ENCODE results near the gene RPN1. TPM values are rescaled to one million over a fixed set of nuclear protein-coding genes. Genes with fewer than 3 reads are reported as not detected.

The RPN1 gene
- total and polyA plus RNA-seq, 2 of the 13 experiments (the other 11 are each of a cell fraction or from before 2014, with no cell fraction given), result 290 to 342 TPM

DNA sequence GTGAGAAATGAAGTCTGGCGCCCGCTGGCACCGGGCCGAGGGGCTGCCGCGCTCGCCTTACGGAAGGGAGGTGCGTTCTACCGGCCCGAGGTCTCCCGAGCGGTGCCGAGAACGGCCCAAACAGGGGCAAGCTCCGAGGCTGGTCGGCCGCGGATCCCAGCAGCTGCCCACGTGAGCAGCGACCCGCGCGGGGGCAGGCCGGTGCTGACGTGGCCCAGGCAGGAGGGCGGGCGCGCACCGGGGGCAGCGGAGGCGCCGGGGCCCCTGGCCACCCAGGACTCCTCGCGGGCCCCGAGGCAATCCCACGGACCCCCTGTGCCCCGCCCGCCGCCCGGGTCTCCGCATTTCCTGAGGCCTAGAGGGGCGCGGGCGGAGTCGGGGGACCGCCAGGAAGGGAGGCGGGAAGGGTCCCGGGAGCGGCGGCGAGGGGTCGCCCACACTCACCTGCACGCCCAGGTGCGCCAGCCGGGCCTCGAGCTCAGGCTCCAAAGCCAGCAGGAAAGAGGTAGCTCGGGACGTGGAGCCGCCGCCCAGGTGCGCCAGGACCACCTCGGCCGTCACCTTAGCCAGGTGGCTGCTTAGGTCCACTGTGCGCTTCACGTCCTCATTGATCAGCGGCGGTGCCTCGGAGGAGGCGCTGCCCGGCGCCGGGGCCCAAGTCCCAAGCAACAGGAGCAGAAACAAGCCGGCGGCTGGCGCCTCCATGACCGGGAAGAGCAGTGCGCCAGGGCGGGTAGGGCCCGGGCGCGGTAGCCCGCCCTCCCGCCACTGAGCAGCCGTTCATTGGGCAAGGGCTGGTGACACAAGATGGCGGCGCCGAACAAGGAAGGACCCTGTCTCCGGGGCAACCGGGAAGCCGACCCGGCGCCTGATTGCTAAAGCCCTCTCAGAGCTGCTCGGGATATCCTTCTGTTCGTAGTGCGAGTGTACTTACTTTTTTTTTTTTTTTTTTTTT is at the start of gene RPN1 (continued):
- TF ChIP-seq SMC3 (IDR thresholded peaks at IDR 0.05; ENCODE audit: low read length), result no peak
- TF ChIP-seq, protein P1, sequence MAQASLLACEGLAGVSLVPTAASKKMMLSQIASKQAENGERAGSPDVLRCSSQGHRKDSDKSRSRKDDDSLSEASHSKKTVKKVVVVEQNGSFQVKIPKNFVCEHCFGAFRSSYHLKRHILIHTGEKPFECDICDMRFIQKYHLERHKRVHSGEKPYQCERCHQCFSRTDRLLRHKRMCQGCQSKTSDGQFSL (CRISPR knock-in tag; IDR thresholded peaks at IDR 0.05), result no peak
- no peak for TF ChIP-seq TBP (CRISPR knock-in tag; IDR thresholded peaks at IDR 0.05)
- TF ChIP-seq FOSL2 (CRISPR knock-in tag; IDR thresholded peaks at IDR 0.05), result peak; percentile 12; the same call in 1 of the 2 replicates

DNA sequence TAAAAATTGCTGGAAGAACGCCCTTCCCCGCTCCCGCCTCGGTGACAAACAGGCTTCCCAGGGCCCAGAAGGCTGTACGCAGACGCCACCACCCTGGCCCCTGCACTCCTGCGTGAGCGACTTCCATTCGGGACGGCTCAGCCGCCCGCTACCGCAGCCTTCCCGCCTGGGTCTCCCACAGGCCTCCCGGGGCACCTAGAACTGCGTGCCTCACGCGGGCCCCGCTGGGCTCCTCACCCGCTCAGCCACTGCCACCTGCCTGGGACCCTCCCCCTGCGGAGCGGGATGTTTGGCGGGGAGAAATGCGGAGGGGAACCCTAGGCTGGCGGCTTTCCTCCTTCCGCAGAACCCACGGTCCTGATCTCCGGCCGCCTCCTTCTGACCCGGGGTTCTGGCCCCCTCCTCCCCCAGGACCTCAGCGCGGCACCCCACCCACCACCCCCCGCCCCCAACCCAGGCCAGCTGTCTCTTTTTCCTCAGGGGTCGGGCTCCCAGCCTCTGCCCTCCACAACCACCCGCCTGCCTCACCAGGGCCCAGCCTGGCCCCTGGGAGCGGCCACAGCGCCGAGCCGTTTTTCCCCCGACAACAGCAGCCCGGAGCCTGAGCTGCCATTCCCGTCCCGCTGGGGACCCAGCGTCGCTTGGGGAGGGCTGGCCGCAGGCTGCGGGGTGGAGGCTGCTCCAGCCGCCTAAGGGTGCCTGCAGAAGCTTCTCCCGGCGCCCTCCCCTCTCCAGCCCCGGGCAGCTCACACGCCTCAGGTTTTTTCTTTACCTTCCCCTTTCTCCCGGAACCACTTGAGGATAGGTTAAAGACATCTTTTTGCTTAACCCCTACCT is 47.8 kb upstream of the RPN1 start:
- DNase-seq (ENCODE audit: low spot score) (no peak), FAIRE-seq (no peak), ATAC-seq (peak; percentile 89)
- POLR2A ChIA-PET, result no interaction called here
- BruUV-seq (replicated peaks), result no TSS peak
- peak overlapping the region; percentile 82 for H3K4me2 ChIP-seq (ENCODE audit: low read depth, low read length)
- no peaks in the 10 kb centered on the region for H3K9me3 ChIP-seq (ENCODE audit: low read length)
- H2AFZ ChIP-seq (ENCODE audit: low read length), result no peak overlapping the region
- intact Hi-C loops (cut with micrococcal nuclease; ENCODE audit: unreplicated experiment) (no loop called here), in situ Hi-C loops (cut with HindIII; ENCODE audit: extremely low pct_ligation_motif_present, low pct_unique_long_range_greater_than_20kb) (no loop called here)
- H3K4me3 ChIP-seq (replicated peaks in 1 of 3; ENCODE audit: insufficient read depth in 1 of 3, low read depth in 2 of 3, low read length in 3 of 3), result peak overlapping the region in 2 of 3 experiments; percentile 48 to 68; a peak in 4 of 6 replicates
- no peaks in the 10 kb centered on the region for H4K20me1 ChIP-seq (ENCODE audit: insufficient read depth, low read length)
- CTCF ChIA-PET (ENCODE audit: low intra/inter-chr PET ratio, low total read pairs), result no interaction called here
- H3K79me2 ChIP-seq (ENCODE audit: insufficient read depth, low read length), result no peaks in the 10 kb centered on the region
- H3K27ac ChIP-seq (ENCODE audit: extremely low read length, insufficient read depth, low read length), result no peak overlapping the region
- H3K27me3 ChIP-seq (ENCODE audit: control insufficient read depth in 1 of 2, insufficient read depth in 2 of 2, low read length in 2 of 2), result peaks cover 0 to 9% of the 10 kb centered on the region in 2 experiments; a peak in 1 of 5 replicates
- no peaks in the 10 kb centered on the region for H3K36me3 ChIP-seq (replicated peaks in 1 of 2; ENCODE audit: control insufficient read depth in 1 of 2, insufficient read depth in 2 of 2, low read length in 2 of 2)
- H3K9ac ChIP-seq (ENCODE audit: insufficient read depth, low read depth, low read length), result no peak overlapping the region
- peaks cover 5% of the 10 kb centered on the region for H3K4me1 ChIP-seq (ENCODE audit: insufficient read depth, low read length)
- 58% methylated on average over 30 of the region's 53 CpGs for WGBS (ENCODE audit: low lambda C conversion rate)
- TF ChIP-seq HNRNPLL (IDR thresholded peaks at IDR 0.05; ENCODE audit: low read depth, low read length, poor library complexity, severe bottlenecking) (peak; percentile 60), ZNF776 (CRISPR knock-in tag; IDR thresholded peaks at IDR 0.05) (0 out of 2 replicates have a peak, but pooled peaks have one; percentile 47), BORCS8-MEF2B (CRISPR knock-in tag; IDR thresholded peaks at IDR 0.05) (no peak), POGZ (CRISPR knock-in tag; IDR thresholded peaks at IDR 0.05) (peak; percentile 32; the same call in 1 of the 2 replicates), CHCHD3 (CRISPR knock-in tag; IDR thresholded peaks at IDR 0.05) (no peak), ZBTB38 (CRISPR knock-in tag; IDR thresholded peaks at IDR 0.05) (peak; percentile 55; the same call in 1 of the 2 replicates)
- TF ChIP-seq, protein P2, sequence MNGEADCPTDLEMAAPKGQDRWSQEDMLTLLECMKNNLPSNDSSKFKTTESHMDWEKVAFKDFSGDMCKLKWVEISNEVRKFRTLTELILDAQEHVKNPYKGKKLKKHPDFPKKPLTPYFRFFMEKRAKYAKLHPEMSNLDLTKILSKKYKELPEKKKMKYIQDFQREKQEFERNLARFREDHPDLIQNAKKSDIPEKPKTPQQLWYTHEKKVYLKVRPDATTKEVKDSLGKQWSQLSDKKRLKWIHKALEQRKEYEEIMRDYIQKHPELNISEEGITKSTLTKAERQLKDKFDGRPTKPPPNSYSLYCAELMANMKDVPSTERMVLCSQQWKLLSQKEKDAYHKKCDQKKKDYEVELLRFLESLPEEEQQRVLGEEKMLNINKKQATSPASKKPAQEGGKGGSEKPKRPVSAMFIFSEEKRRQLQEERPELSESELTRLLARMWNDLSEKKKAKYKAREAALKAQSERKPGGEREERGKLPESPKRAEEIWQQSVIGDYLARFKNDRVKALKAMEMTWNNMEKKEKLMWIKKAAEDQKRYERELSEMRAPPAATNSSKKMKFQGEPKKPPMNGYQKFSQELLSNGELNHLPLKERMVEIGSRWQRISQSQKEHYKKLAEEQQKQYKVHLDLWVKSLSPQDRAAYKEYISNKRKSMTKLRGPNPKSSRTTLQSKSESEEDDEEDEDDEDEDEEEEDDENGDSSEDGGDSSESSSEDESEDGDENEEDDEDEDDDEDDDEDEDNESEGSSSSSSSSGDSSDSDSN (CRISPR knock-in tag; IDR thresholded peaks at IDR 0.05), result peak; percentile 32; the same call in 1 of the 2 replicates
- TF ChIP-seq, protein P3, sequence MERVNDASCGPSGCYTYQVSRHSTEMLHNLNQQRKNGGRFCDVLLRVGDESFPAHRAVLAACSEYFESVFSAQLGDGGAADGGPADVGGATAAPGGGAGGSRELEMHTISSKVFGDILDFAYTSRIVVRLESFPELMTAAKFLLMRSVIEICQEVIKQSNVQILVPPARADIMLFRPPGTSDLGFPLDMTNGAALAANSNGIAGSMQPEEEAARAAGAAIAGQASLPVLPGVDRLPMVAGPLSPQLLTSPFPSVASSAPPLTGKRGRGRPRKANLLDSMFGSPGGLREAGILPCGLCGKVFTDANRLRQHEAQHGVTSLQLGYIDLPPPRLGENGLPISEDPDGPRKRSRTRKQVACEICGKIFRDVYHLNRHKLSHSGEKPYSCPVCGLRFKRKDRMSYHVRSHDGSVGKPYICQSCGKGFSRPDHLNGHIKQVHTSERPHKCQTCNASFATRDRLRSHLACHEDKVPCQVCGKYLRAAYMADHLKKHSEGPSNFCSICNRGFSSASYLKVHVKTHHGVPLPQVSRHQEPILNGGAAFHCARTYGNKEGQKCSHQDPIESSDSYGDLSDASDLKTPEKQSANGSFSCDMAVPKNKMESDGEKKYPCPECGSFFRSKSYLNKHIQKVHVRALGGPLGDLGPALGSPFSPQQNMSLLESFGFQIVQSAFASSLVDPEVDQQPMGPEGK (CRISPR knock-in tag; IDR thresholded peaks at IDR 0.05), result peak; percentile 19; the same call in 1 of the 2 replicates
- TF ChIP-seq, protein P4, sequence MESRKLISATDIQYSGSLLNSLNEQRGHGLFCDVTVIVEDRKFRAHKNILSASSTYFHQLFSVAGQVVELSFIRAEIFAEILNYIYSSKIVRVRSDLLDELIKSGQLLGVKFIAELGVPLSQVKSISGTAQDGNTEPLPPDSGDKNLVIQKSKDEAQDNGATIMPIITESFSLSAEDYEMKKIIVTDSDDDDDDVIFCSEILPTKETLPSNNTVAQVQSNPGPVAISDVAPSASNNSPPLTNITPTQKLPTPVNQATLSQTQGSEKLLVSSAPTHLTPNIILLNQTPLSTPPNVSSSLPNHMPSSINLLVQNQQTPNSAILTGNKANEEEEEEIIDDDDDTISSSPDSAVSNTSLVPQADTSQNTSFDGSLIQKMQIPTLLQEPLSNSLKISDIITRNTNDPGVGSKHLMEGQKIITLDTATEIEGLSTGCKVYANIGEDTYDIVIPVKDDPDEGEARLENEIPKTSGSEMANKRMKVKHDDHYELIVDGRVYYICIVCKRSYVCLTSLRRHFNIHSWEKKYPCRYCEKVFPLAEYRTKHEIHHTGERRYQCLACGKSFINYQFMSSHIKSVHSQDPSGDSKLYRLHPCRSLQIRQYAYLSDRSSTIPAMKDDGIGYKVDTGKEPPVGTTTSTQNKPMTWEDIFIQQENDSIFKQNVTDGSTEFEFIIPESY (CRISPR knock-in tag; IDR thresholded peaks at IDR 0.05), result peak; percentile 82

All from HepG2 (cell line).